GM18511 (cell line): ENCODE data around the gene FGF3.

Source experiments
- ATAC-seq: cut with Tn5 transposase; IDR thresholded peaks from one replicate; pipeline ENCODE4 v1.9.1; 2021; ENCODE audit warnings: mild to moderate bottlenecking, moderate library complexity; ENCODE audit not compliant: unreplicated experiment

FGF3 gene

GRCh38 chr11:69818603-69819441, at the start of gene FGF3:
FGF3 (minus strand) TSS chr11:69819416; CDS start chr11:69818933, 483 bp downstream.
- no peak for ATAC-seq

- ATAC-seq: no peak
Observed at GRCh38 chr11:69868871-69869270, 49.7 kb upstream of the FGF3 start.

- no peak for ATAC-seq
Observed at GRCh38 chr11:69868006-69868810, 49.0 kb upstream of the FGF3 start.

- ATAC-seq: no peak
Observed at GRCh38 chr11:69867076-69868005, 48.1 kb upstream of the FGF3 start.

- no peak for ATAC-seq
Observed at GRCh38 chr11:69866648-69867047, 47.4 kb upstream of the FGF3 start.

- ATAC-seq: no peak
Observed at GRCh38 chr11:69865707-69866106, 46.5 kb upstream of the FGF3 start.

GRCh38 chr11:69864686-69865661, 45.8 kb upstream of the FGF3 start:
- ATAC-seq: no peak

- ATAC-seq: no peak
Observed at GRCh38 chr11:69863544-69864200, 44.5 kb upstream of the FGF3 start.

GRCh38 chr11:69862797-69863543, 43.8 kb upstream of the FGF3 start:
- no peak for ATAC-seq

- no peak for ATAC-seq
Observed at GRCh38 chr11:69862331-69862771, 43.1 kb upstream of the FGF3 start.

- ATAC-seq: no peak
Observed at GRCh38 chr11:69861901-69862300, 42.7 kb upstream of the FGF3 start.

- ATAC-seq: no peak
Observed at GRCh38 chr11:69860796-69861445, 41.7 kb upstream of the FGF3 start.

- ATAC-seq: no peak
Observed at GRCh38 chr11:69860244-69860643, 41.0 kb upstream of the FGF3 start.

- ATAC-seq: no peak
Observed at GRCh38 chr11:69859275-69859934, 40.2 kb upstream of the FGF3 start.

- ATAC-seq: no peak
Observed at GRCh38 chr11:69855421-69855820, 36.2 kb upstream of the FGF3 start.

GRCh38 chr11:69854713-69855112, 35.5 kb upstream of the FGF3 start:
- no peak for ATAC-seq

- ATAC-seq: no peak
Observed at GRCh38 chr11:69852056-69852455, 32.8 kb upstream of the FGF3 start.
